ENCODE measurements around the gene SHH. TPM values are rescaled to one million over a fixed set of nuclear protein-coding genes. Genes with fewer than 3 reads are reported as not detected.

SHH gene
- total RNA-seq, 8 experiments from 2014 or later: under 0.01 to 28.2 (median 0.14) TPM; not detected in 2

GRCh38 chr7:155848691-155849669 is 36.7 kb upstream of the SHH start:
- no peaks in the 10 kb centered on the region for H3K4me1 ChIP-seq (replicated peaks in 1 of 2)
- no peak for ATAC-seq (replicated peaks in 6 of 8)
- H3K27ac ChIP-seq: no peak overlapping the region
- in situ Hi-C loops (cut with MboI; ENCODE audit: low pct_unique_long_range_greater_than_20kb in 2 of 9, low sequenced_read_pairs in 9 of 9, unreplicated experiment in 9 of 9): no loop called here
- WGBS, 10 experiments: 0 to 100% (median 52%) methylated on average over 1 to 15 of the region's 18 CpGs; no CpG with 5 or more reads in 1 of the 10 experiments
- no peak overlapping the region for H3K4me3 ChIP-seq

GRCh38 chr7:155847821-155848435 is 35.7 kb upstream of the SHH start:
- no peak for ATAC-seq (replicated peaks in 6 of 8)
- no peaks in the 10 kb centered on the region for H3K4me1 ChIP-seq (replicated peaks in 1 of 2)
- in situ Hi-C loops (cut with MboI; ENCODE audit: low pct_unique_long_range_greater_than_20kb in 2 of 9, low sequenced_read_pairs in 9 of 9, unreplicated experiment in 9 of 9): no loop called here
- 39 to 83% (median 77%) methylated on average over 5 to 14 of the region's 18 CpGs; no CpG with 5 or more reads in 4 of the 10 experiments for WGBS, 10 experiments
- no peak overlapping the region for H3K27ac ChIP-seq
- no peak overlapping the region for H3K4me3 ChIP-seq

- H3K4me1 ChIP-seq (replicated peaks in 1 of 2): no peaks in the 10 kb centered on the region
- in situ Hi-C loops (cut with MboI; ENCODE audit: low pct_unique_long_range_greater_than_20kb in 2 of 9, low sequenced_read_pairs in 9 of 9, unreplicated experiment in 9 of 9): no loop called here
- H3K27ac ChIP-seq: no peak overlapping the region
- no peak overlapping the region for H3K4me3 ChIP-seq
- 8 to 87% (median 61%) methylated on average over 3 to 9 of the region's 15 CpGs; no CpG with 5 or more reads in 3 of the 10 experiments for WGBS, 10 experiments
- ATAC-seq (replicated peaks in 6 of 8): no peak
These were observed 34.7 kb upstream of the SHH start for GRCh38 chr7:155846936-155847335.

GRCh38 chr7:155846156-155846555 is 33.9 kb upstream of the SHH start:
- in situ Hi-C loops (cut with MboI; ENCODE audit: low pct_unique_long_range_greater_than_20kb in 2 of 9, low sequenced_read_pairs in 9 of 9, unreplicated experiment in 9 of 9): no loop called here
- ATAC-seq (replicated peaks in 6 of 8): no peak
- Histone ChIP-seq H3K4me1 (replicated peaks in 1 of 2) (no peaks in the 10 kb centered on the region), H3K4me3 (no peak overlapping the region), H3K27ac (no peak overlapping the region)
- WGBS, 10 experiments: 0 to 96% (median 64%) methylated on average over 1 to 5 of the region's 5 CpGs; no CpG with 5 or more reads in 6 of the 10 experiments

- no peak overlapping the region for H3K27ac ChIP-seq
- no peak overlapping the region for H3K4me3 ChIP-seq
- no peaks in the 10 kb centered on the region for H3K4me1 ChIP-seq (replicated peaks in 1 of 2)
- in situ Hi-C loops (cut with MboI; ENCODE audit: low pct_unique_long_range_greater_than_20kb in 2 of 9, low sequenced_read_pairs in 9 of 9, unreplicated experiment in 9 of 9): no loop called here
- ATAC-seq (replicated peaks in 6 of 8): no peak
- WGBS, 10 experiments: 0 to 85% (median 60%) methylated on average over 1 to 8 of the region's 14 CpGs; no CpG with 5 or more reads in 5 of the 10 experiments
These were observed 33.0 kb upstream of the SHH start for GRCh38 chr7:155845226-155845625.

GRCh38 chr7:155844526-155844925 is 32.3 kb upstream of the SHH start:
- ATAC-seq (replicated peaks in 6 of 8): no peak
- in situ Hi-C loops (cut with MboI; ENCODE audit: low pct_unique_long_range_greater_than_20kb in 2 of 9, low sequenced_read_pairs in 9 of 9, unreplicated experiment in 9 of 9): no loop called here
- Histone ChIP-seq H3K27ac (no peak overlapping the region), H3K4me1 (replicated peaks in 1 of 2) (no peaks in the 10 kb centered on the region), H3K4me3 (no peak overlapping the region)
- WGBS, 10 experiments: 80 to 100% methylated on average over 1 to 4 of the region's 16 CpGs; no CpG with 5 or more reads in 8 of the 10 experiments

GRCh38 chr7:155844019-155844453 is 31.8 kb upstream of the SHH start:
- in situ Hi-C loops (cut with MboI; ENCODE audit: low pct_unique_long_range_greater_than_20kb in 2 of 9, low sequenced_read_pairs in 9 of 9, unreplicated experiment in 9 of 9): no loop called here
- H3K4me3 ChIP-seq: no peak overlapping the region
- no peak for ATAC-seq (replicated peaks in 6 of 8)
- H3K27ac ChIP-seq: no peak overlapping the region
- WGBS, 10 experiments: 40% methylated on average over 1 of the region's 14 CpGs; no CpG with 5 or more reads in 9 of the 10 experiments
- no peaks in the 10 kb centered on the region for H3K4me1 ChIP-seq (replicated peaks in 1 of 2)

- WGBS, 10 experiments: 0 to 96% (median 62%) methylated on average over 1 to 8 of the region's 20 CpGs; no CpG with 5 or more reads in 6 of the 10 experiments
- no peak overlapping the region for H3K4me3 ChIP-seq
- H3K27ac ChIP-seq: no peak overlapping the region
- no peak for ATAC-seq (replicated peaks in 6 of 8)
- no peaks in the 10 kb centered on the region for H3K4me1 ChIP-seq (replicated peaks in 1 of 2)
- in situ Hi-C loops (cut with MboI; ENCODE audit: low pct_unique_long_range_greater_than_20kb in 2 of 9, low sequenced_read_pairs in 9 of 9, unreplicated experiment in 9 of 9): no loop called here
These were observed 31.3 kb upstream of the SHH start for GRCh38 chr7:155843426-155844018.

- H3K4me1 ChIP-seq (replicated peaks in 1 of 2): no peaks in the 10 kb centered on the region
- ATAC-seq (replicated peaks in 6 of 8): no peak
- H3K4me3 ChIP-seq: no peak overlapping the region
- in situ Hi-C loops (cut with MboI; ENCODE audit: low pct_unique_long_range_greater_than_20kb in 2 of 9, low sequenced_read_pairs in 9 of 9, unreplicated experiment in 9 of 9): no loop called here
- WGBS, 10 experiments: 0 to 100% (median 79%) methylated on average over 1 to 10 of the region's 21 CpGs; no CpG with 5 or more reads in 3 of the 10 experiments
- H3K27ac ChIP-seq: no peak overlapping the region
These were observed 30.4 kb upstream of the SHH start for GRCh38 chr7:155842496-155843265.

- no peak for ATAC-seq (replicated peaks in 6 of 8)
- Histone ChIP-seq H3K4me1 (replicated peaks in 1 of 2) (no peaks in the 10 kb centered on the region), H3K4me3 (no peak overlapping the region), H3K27ac (no peak overlapping the region)
- in situ Hi-C loops (cut with MboI; ENCODE audit: low pct_unique_long_range_greater_than_20kb in 2 of 9, low sequenced_read_pairs in 9 of 9, unreplicated experiment in 9 of 9): no loop called here
- 0 to 100% (median 76%) methylated on average over 1 to 8 of the region's 8 CpGs; no CpG with 5 or more reads in 2 of the 10 experiments for WGBS, 10 experiments
These were observed 28.6 kb upstream of the SHH start for GRCh38 chr7:155840909-155841308.

- no peak for ATAC-seq (replicated peaks in 6 of 8)
- H3K27ac ChIP-seq: no peak overlapping the region
- 23 to 80% (median 70%) methylated on average over 1 to 17 of the region's 21 CpGs; no CpG with 5 or more reads in 1 of the 10 experiments for WGBS, 10 experiments
- H3K4me1 ChIP-seq (replicated peaks in 1 of 2): no peaks in the 10 kb centered on the region
- H3K4me3 ChIP-seq: no peak overlapping the region
- in situ Hi-C loops (cut with MboI; ENCODE audit: low pct_unique_long_range_greater_than_20kb in 2 of 9, low sequenced_read_pairs in 9 of 9, unreplicated experiment in 9 of 9): no loop called here
These were observed 28.1 kb upstream of the SHH start for GRCh38 chr7:155840262-155840885.

GRCh38 chr7:155839461-155839860 is 27.2 kb upstream of the SHH start:
- Histone ChIP-seq H3K27ac (no peak overlapping the region), H3K4me3 (no peak overlapping the region), H3K4me1 (replicated peaks in 1 of 2) (no peaks in the 10 kb centered on the region)
- in situ Hi-C loops (cut with MboI; ENCODE audit: low pct_unique_long_range_greater_than_20kb in 2 of 9, low sequenced_read_pairs in 9 of 9, unreplicated experiment in 9 of 9): no loop called here
- ATAC-seq (replicated peaks in 6 of 8): no peak
- WGBS, 10 experiments: 9 to 88% (median 58%) methylated on average over 2 to 8 of the region's 8 CpGs; no CpG with 5 or more reads in 4 of the 10 experiments
